OCI-LY1 (cell line): Measurements from ENCODE around the gene ACVR2A.

Experiments
- H2AFZ ChIP-seq: fragments of 200-600 bp; sonication (generic), shearing (Covaris generic); 2 replicates; pipeline ENCODE4 v1.6.0; 2014; ENCODE audit warnings: antibody characterized with exemption, mild to moderate bottlenecking, low read length
- H3F3A ChIP-seq: fragments of 200-600 bp; sonication (generic), shearing (Covaris generic); 2 replicates; pipeline ENCODE4 v1.6.0; 2014; ENCODE audit warnings: mild to moderate bottlenecking, antibody characterized with exemption, low read length, moderate library complexity; ENCODE audit not compliant: insufficient read depth
- H3K27ac ChIP-seq: fragments of 200-600 bp; sonication (generic); 2 replicates; pipeline ENCODE4 v1.5.1; 2014; ENCODE audit warnings: low read length, mixed run types, mild to moderate bottlenecking, low read depth; ENCODE audit not compliant: poor library complexity, severe bottlenecking
- H3K27me3 ChIP-seq: fragments of 200-600 bp; sonication (generic); 2 replicates; pipeline ENCODE4 v1.6.0; 2014; ENCODE audit warnings: antibody characterized with exemption, mild to moderate bottlenecking, low read length, moderate library complexity; ENCODE audit not compliant: insufficient read depth
- H3K36me3 ChIP-seq: fragments of 200-600 bp; sonication (generic); 2 replicates; pipeline ENCODE4 v1.6.1; 2014; ENCODE audit warnings: mild to moderate bottlenecking, antibody characterized with exemption, low read length, moderate library complexity, mixed read lengths; ENCODE audit not compliant: insufficient read depth
- H3K4me1 ChIP-seq: fragments of 200-600 bp; sonication (generic); 2 replicates; pipeline ENCODE4 v1.5.1; 2014; ENCODE audit warnings: mild to moderate bottlenecking, low read length, moderate library complexity; ENCODE audit not compliant: insufficient read depth, severe bottlenecking
- H3K4me2 ChIP-seq: fragments of 200-600 bp; sonication (generic), shearing (Covaris generic); 2 replicates; pipeline ENCODE4 v1.6.1; 2014; ENCODE audit warnings: low read length
- H3K4me3 ChIP-seq: fragments of 200-600 bp; sonication (generic); 2 replicates; pipeline ENCODE4 v1.5.1; 2014; ENCODE audit warnings: low read length, low read depth, mild to moderate bottlenecking, mixed read lengths; ENCODE audit not compliant: poor library complexity, severe bottlenecking
- H3K79me2 ChIP-seq: fragments of 200-600 bp; shearing (Covaris generic); 2 replicates; pipeline ENCODE4 v1.6.1; 2016; ENCODE audit warnings: mixed run types, low read length, mixed read lengths; ENCODE audit not compliant: insufficient read depth
- H3K9ac ChIP-seq: fragments of 200-600 bp; sonication (generic), shearing (Covaris generic); 2 replicates; pipeline ENCODE4 v1.6.1; 2014; ENCODE audit warnings: mild to moderate bottlenecking, low read length, mixed read lengths
- H3K9me2 ChIP-seq: fragments of 200-600 bp; sonication (generic), shearing (Covaris generic); 2 replicates; pipeline ENCODE4 v1.6.1; 2014; ENCODE audit warnings: low read depth, mild to moderate bottlenecking, low read length, mixed read lengths
- H3K9me3 ChIP-seq: fragments of 200-600 bp; shearing (Covaris generic); 2 replicates; pipeline ENCODE4 v1.6.1; 2014; ENCODE audit warnings: low read length, mixed read lengths
- H4K20me1 ChIP-seq: fragments of 200-600 bp; sonication (generic), shearing (Covaris generic); 2 replicates; pipeline ENCODE4 v1.6.0; 2016; ENCODE audit warnings: mild to moderate bottlenecking, low read length; ENCODE audit not compliant: insufficient read depth
- CTCF ChIP-seq: fragments of 200-600 bp; sonication (generic), shearing (Covaris generic); IDR thresholded peaks from 2 replicates; pipeline ENCODE4 v1.5.1; 2017; ENCODE audit warnings: mild to moderate bottlenecking, antibody characterized with exemption, low read length, moderate library complexity, mixed read lengths
- EZH2 ChIP-seq: fragments of 200-600 bp; sonication (generic), shearing (Covaris generic); IDR thresholded peaks from 2 replicates; pipeline ENCODE4 v1.8.0; 2017; ENCODE audit warnings: borderline replicate concordance, mixed run types, mild to moderate bottlenecking, antibody characterized with exemption, low read length, moderate library complexity, mixed read lengths

ACVR2A gene

DNA sequence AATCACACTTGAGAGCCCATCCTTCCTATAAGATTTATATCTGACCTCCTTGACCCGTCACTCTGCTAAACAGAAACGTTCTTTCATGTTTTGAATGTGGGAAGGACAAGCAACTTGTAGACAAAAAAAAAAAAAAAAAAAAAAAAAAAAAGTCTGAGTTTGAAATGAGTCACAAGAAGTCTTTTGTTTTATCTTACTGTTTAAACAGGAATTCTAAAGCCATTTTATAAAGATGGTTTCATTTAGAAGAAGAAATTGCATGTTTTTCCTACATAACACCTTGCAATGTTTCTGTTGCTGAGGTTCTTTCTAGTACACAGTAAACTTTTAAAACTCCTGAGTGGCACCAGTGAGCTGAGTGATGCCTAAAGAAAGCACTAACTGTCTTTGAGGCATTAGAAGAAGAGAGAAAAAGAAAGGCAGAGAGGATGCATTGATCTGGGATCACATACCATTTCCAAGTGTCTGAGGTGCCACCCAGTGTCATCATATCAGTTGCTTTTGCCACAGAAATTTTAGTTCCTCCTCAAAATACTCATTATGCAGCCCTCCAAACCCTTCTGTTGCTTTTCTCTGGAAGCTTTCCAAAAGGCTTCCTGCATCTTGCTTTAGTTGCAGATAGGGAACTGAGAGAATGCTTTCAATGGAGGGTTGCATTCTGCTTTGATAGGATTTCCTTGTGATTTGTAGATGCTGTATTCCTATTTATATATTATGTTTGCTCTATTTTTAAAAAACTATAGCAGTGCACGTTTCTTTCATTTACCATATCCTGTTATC is 69.1 kb downstream of the ACVR2A start:
- no peak overlapping the region for H3K9ac ChIP-seq
- H3K79me2 ChIP-seq = no peaks in the 10 kb centered on the region
- no peaks in the 10 kb centered on the region for H3K27me3 ChIP-seq
- H2AFZ ChIP-seq = no peak overlapping the region
- no peak overlapping the region for H3K4me2 ChIP-seq
- no peaks in the 10 kb centered on the region for H3K4me1 ChIP-seq
- H3K9me3 ChIP-seq = no peaks in the 10 kb centered on the region
- H3K27ac ChIP-seq = no peak overlapping the region
- H3K9me2 ChIP-seq = no peaks in the 10 kb centered on the region
- no peak overlapping the region for H3K4me3 ChIP-seq
- no peaks in the 10 kb centered on the region for H3K36me3 ChIP-seq
- no peaks in the 10 kb centered on the region for H3F3A ChIP-seq
- H4K20me1 ChIP-seq = no peaks in the 10 kb centered on the region
- no peak for TF ChIP-seq CTCF
- TF ChIP-seq EZH2 = no peak

GRCh38 chr2:147916067-147916466 is 71.2 kb downstream of the ACVR2A start:
- H3K4me3 ChIP-seq = no peak overlapping the region
- no peaks in the 10 kb centered on the region for H3K79me2 ChIP-seq
- H3K36me3 ChIP-seq = no peaks in the 10 kb centered on the region
- no peak overlapping the region for H3K9ac ChIP-seq
- no peak overlapping the region for H2AFZ ChIP-seq
- no peaks in the 10 kb centered on the region for H3F3A ChIP-seq
- no peak overlapping the region for H3K4me2 ChIP-seq
- H3K4me1 ChIP-seq = no peaks in the 10 kb centered on the region
- TF ChIP-seq EZH2 (no peak), CTCF (no peak)
- H3K27me3 ChIP-seq = no peaks in the 10 kb centered on the region
- no peaks in the 10 kb centered on the region for H3K9me3 ChIP-seq
- H3K9me2 ChIP-seq = no peaks in the 10 kb centered on the region
- H3K27ac ChIP-seq = no peak overlapping the region
- H4K20me1 ChIP-seq = no peaks in the 10 kb centered on the region

DNA sequence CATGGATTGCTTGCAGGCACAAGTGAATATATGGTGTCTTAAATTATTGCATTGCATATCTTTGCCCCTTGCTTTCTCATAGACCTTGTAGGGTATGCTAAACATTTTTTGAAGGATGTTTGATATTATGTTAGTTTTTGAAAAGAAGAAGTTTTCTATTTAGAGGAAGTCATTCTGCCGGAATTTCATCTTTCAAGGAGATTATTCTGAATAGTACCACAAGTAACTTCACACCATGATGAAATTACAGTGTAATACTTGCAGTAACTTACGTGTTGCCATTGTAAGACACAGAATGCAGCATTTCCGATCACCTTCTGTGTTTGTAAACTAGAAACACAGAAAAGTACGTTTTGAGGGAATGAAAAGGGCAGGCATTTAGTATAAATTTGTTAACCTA is 71.9 kb downstream of the ACVR2A start:
- Histone ChIP-seq H3K4me2 (no peak overlapping the region), H3K27ac (no peak overlapping the region), H4K20me1 (no peaks in the 10 kb centered on the region), H3K4me1 (no peaks in the 10 kb centered on the region), H3K4me3 (no peak overlapping the region), H3K9me3 (no peaks in the 10 kb centered on the region), H3F3A (no peaks in the 10 kb centered on the region), H3K9me2 (no peaks in the 10 kb centered on the region), H3K36me3 (no peaks in the 10 kb centered on the region), H3K27me3 (no peaks in the 10 kb centered on the region), H3K79me2 (no peaks in the 10 kb centered on the region), H3K9ac (no peak overlapping the region), H2AFZ (no peak overlapping the region)
- TF ChIP-seq CTCF (no peak), EZH2 (no peak)
